GM10847 (cell line): Measurements from ENCODE around the gene ARHGEF7.

ENCODE experiments used
- POLR2A ChIP-seq: IDR thresholded peaks from 2 replicates; pipeline ENCODE4 v1.6.1; 2011; ENCODE audit not compliant: insufficient read length; ENCODE audit errors: extremely low read depth

ARHGEF7 gene

GRCh38 chr13:111346101-111346680 is 231.1 kb downstream of the ARHGEF7 start:
- TF ChIP-seq POLR2A: no peak

- TF ChIP-seq POLR2A: no peak
Observed at GRCh38 chr13:111347438-111347837, 232.3 kb downstream of the ARHGEF7 start.

- no peak for TF ChIP-seq POLR2A
Observed at GRCh38 chr13:111353508-111353907, 238.4 kb downstream of the ARHGEF7 start.

- no peak for TF ChIP-seq POLR2A
Observed at GRCh38 chr13:111354789-111355188, 239.7 kb downstream of the ARHGEF7 start.
